DOHH2 (cell line): ENCODE data around the gene C4orf50.

Source experiments
- H3F3A ChIP-seq: fragments of 200-600 bp; sonication (generic), shearing (Covaris generic); 2 replicates; pipeline ENCODE4 v1.6.0; 2016; ENCODE audit warnings: antibody characterized with exemption, mild to moderate bottlenecking; ENCODE audit not compliant: control insufficient read depth, insufficient read depth
- H3K27ac ChIP-seq: fragments of 200-600 bp; sonication (generic); 2 replicates; pipeline ENCODE4 v1.5.1; 2014; ENCODE audit warnings: low read depth, mild to moderate bottlenecking, low read length, moderate library complexity
- H3K27me3 ChIP-seq: fragments of 200-600 bp; sonication (generic); 2 replicates; pipeline ENCODE4 v1.6.1; 2014; ENCODE audit warnings: mild to moderate bottlenecking, low read length, mixed read lengths; ENCODE audit not compliant: control insufficient read depth
- H3K36me3 ChIP-seq: fragments of 200-600 bp; sonication (generic); 2 replicates; pipeline ENCODE4 v1.6.1; 2014; ENCODE audit warnings: mild to moderate bottlenecking, low read length, moderate library complexity, mixed read lengths; ENCODE audit not compliant: control insufficient read depth
- H3K4me1 ChIP-seq: fragments of 200-600 bp; sonication (generic); 2 replicates; pipeline ENCODE4 v1.6.1; 2014; ENCODE audit warnings: mild to moderate bottlenecking, low read length, mixed read lengths; ENCODE audit not compliant: control insufficient read depth
- H3K4me2 ChIP-seq: fragments of 200-600 bp; sonication (generic); 2 replicates; pipeline ENCODE4 v1.6.0; 2014; ENCODE audit warnings: mild to moderate bottlenecking, low read length, moderate library complexity
- H3K4me3 ChIP-seq: fragments of 200-600 bp; sonication (generic); 2 replicates; pipeline ENCODE4 v1.5.1; 2014; ENCODE audit warnings: mild to moderate bottlenecking, low read length, mixed read lengths
- H3K79me2 ChIP-seq: fragments of 200-600 bp; sonication (generic); 2 replicates; pipeline ENCODE4 v1.6.1; 2014; ENCODE audit warnings: mild to moderate bottlenecking, low read length, mixed read lengths; ENCODE audit not compliant: control insufficient read depth
- H3K9me2 ChIP-seq: fragments of 200-600 bp; sonication (generic); replicated peaks from 2 replicates; pipeline ENCODE4 v1.6.1; 2014; ENCODE audit warnings: mild to moderate bottlenecking, low read length, mixed read lengths; ENCODE audit not compliant: control insufficient read depth
- H3K9me3 ChIP-seq: fragments of 200-600 bp; sonication (generic); 2 replicates; pipeline ENCODE4 v1.6.1; 2014; ENCODE audit warnings: antibody characterized with exemption, low read length, mixed read lengths; ENCODE audit not compliant: control insufficient read depth, insufficient read depth
- H4K20me1 ChIP-seq: fragments of 200-600 bp; sonication (generic); 2 replicates; pipeline ENCODE4 v1.6.0; 2014; ENCODE audit warnings: low read depth, mild to moderate bottlenecking, antibody characterized with exemption, low read length, moderate library complexity; ENCODE audit not compliant: control insufficient read depth, insufficient read depth
- EZH2phosphoT487 ChIP-seq: fragments of 200-600 bp; sonication (generic); IDR thresholded peaks from 2 replicates; pipeline ENCODE4 v1.6.1; 2017; ENCODE audit warnings: borderline replicate concordance, mild to moderate bottlenecking, antibody characterized with exemption, low read length, moderate library complexity, mixed read lengths
- TF ChIP-seq, protein P1 (sequence below): fragments of 200-600 bp; sonication (generic); IDR thresholded peaks from one replicate; pipeline ENCODE4 v1.5.1; 2014; ENCODE audit warnings: antibody characterized with exemption, mild to moderate bottlenecking, low read depth, low read length; ENCODE audit not compliant: poor library complexity, severe bottlenecking

Gene C4orf50

DNA sequence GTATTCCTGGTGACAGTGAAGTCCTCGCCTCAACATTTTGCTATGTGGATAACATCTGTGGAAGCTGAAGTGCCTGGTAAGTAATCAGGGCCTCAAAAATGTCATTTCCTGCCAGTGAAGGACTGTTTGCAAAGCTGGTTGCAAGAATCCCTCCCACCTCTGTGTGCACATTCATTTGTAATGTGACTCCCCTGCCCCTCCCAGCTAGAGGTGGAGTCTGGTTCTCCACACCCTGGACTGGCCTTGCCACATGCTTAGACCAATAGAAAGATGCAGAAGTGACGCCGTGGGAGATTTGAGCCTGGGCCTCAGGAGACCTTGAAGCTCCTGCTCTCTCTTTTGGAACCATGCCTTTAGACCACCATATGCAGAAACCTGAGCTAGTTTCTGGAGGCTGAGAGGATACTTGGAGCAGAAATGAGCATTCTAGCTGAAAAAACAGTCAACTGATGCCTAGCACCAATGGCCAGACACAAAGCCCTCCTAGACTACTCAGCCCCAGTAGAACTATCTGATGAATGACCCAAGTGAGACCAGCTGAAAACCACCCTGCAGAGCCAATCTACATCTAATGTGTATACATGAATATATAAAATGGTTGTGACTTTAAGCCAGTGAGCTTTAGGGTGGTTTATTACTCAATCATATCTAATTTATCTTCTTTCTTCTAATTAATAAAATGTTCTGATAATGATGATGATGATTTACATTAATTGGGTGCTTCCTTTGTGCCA, 77.6 kb downstream of the C4orf50 start:
- no peak overlapping the region for H3K4me2 ChIP-seq

DNA sequence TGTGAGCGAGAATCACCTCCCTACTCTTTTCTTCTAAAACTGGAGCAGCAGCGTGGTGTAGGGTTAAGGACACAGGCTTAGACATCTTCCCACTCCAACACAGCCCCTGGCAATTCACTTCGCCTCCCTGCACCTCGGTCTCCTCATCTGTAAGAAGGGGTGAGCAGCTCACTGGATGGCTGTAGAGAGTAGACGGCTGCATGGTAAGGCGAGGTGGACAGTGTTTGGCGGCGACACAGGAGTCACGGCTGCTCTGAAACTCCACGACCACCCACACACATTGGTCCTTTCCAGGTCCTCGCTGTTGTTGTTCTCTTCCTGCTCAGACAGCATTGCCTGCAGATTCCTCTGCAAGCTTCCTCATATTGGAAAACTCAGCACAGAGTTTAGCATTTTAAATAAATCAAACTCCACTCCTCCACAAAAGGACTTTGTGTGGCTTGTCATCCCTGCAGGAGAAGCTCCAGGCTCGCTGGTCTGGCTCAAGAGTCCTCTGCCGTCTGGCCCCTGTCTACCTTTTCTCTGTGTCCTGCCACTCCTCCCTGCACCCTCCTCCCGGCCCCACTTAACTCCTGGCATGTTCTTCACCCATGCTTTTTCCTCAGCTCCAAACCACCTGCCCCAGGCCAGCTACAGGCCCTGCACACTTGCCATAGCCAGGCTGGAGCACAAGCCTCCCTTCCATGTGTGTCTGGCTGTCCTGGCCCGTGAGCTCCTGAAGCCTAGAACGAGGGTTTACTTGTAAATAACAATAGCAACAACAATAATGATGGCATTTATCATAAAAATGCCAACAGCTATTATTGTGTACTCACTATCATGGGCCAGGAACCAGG, 84.0 kb downstream of the C4orf50 start:
- TF ChIP-seq EZH2phosphoT487: no peak
- TF ChIP-seq, protein P1, sequence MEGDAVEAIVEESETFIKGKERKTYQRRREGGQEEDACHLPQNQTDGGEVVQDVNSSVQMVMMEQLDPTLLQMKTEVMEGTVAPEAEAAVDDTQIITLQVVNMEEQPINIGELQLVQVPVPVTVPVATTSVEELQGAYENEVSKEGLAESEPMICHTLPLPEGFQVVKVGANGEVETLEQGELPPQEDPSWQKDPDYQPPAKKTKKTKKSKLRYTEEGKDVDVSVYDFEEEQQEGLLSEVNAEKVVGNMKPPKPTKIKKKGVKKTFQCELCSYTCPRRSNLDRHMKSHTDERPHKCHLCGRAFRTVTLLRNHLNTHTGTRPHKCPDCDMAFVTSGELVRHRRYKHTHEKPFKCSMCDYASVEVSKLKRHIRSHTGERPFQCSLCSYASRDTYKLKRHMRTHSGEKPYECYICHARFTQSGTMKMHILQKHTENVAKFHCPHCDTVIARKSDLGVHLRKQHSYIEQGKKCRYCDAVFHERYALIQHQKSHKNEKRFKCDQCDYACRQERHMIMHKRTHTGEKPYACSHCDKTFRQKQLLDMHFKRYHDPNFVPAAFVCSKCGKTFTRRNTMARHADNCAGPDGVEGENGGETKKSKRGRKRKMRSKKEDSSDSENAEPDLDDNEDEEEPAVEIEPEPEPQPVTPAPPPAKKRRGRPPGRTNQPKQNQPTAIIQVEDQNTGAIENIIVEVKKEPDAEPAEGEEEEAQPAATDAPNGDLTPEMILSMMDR: no peak
- H3K4me3 ChIP-seq: no peak overlapping the region
- H3K4me2 ChIP-seq: no peak overlapping the region
- H3K4me1 ChIP-seq: no peaks in the 10 kb centered on the region
- no peaks in the 10 kb centered on the region for H3K36me3 ChIP-seq
- no peaks in the 10 kb centered on the region for H3K79me2 ChIP-seq
- no peaks in the 10 kb centered on the region for H4K20me1 ChIP-seq
- H3K27ac ChIP-seq: no peak overlapping the region
- no peaks in the 10 kb centered on the region for H3K9me2 ChIP-seq
- no peaks in the 10 kb centered on the region for H3K9me3 ChIP-seq
- no peaks in the 10 kb centered on the region for H3K27me3 ChIP-seq
- no peaks in the 10 kb centered on the region for H3F3A ChIP-seq

More for the DNA sequence above, 77.6 kb downstream of the C4orf50 start:
- TF ChIP-seq, protein P1: no peak
- TF ChIP-seq EZH2phosphoT487: no peak
- no peaks in the 10 kb centered on the region for H3K9me3 ChIP-seq
- H3K27ac ChIP-seq: no peak overlapping the region
- no peak overlapping the region for H3K4me3 ChIP-seq
- no peaks in the 10 kb centered on the region for H4K20me1 ChIP-seq
- H3K27me3 ChIP-seq: no peaks in the 10 kb centered on the region
- no peaks in the 10 kb centered on the region for H3K4me1 ChIP-seq
- H3K36me3 ChIP-seq: no peaks in the 10 kb centered on the region
- H3K9me2 ChIP-seq: no peaks in the 10 kb centered on the region
- H3F3A ChIP-seq: no peaks in the 10 kb centered on the region
- no peaks in the 10 kb centered on the region for H3K79me2 ChIP-seq

DNA sequence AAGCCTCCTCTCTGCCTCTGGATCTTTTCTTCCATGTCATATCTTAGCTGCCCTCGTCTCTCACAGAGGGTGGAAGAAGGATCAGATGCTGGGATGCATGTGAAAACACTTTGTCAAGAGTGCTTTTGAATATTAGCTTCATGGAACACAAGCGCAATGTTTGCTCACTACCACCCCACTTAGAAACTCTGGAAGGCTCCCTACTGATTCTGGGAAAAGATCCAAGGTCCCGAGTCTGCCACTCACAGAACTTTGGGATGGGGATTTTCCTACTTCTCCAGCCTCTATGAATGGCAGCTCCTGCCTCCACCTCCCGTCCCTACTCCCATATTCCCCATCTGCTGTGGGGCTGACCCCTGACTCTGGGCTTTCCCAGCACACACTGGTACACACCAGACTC, 85.1 kb downstream of the C4orf50 start:
- Histone ChIP-seq H4K20me1 (no peaks in the 10 kb centered on the region), H3K27me3 (no peaks in the 10 kb centered on the region), H3K4me1 (no peaks in the 10 kb centered on the region), H3K4me3 (no peak overlapping the region), H3F3A (no peaks in the 10 kb centered on the region), H3K36me3 (no peaks in the 10 kb centered on the region), H3K9me2 (no peaks in the 10 kb centered on the region), H3K79me2 (no peaks in the 10 kb centered on the region), H3K9me3 (no peaks in the 10 kb centered on the region), H3K27ac (no peak overlapping the region), H3K4me2 (no peak overlapping the region)
- no peak for TF ChIP-seq EZH2phosphoT487
- TF ChIP-seq, protein P1: no peak
